Measurements from ENCODE around the gene CS. TPM values are rescaled to one million over a fixed set of nuclear protein-coding genes. Genes with fewer than 3 reads are reported as not detected.
A peak's percentile ranks its signal among the peaks of the same experiment; 100 is the strongest.

The CS gene
- polyA plus RNA-seq, 4 donors: 94.6 to 138 (median 117) TPM

- no peaks in the 10 kb centered on the region for H3K27me3 ChIP-seq (ENCODE audit: control insufficient read depth in 3 of 3, insufficient read depth in 3 of 3, low read length in 3 of 3)
- no peak for FAIRE-seq
- peaks cover 0 to 27% (median 3%) of the 10 kb centered on the region in 3 donors for H3K4me1 ChIP-seq (ENCODE audit: control insufficient read depth in 3 of 3, insufficient read depth in 2 of 3, low read depth in 1 of 3, low read length in 2 of 3)
- peak overlapping the region; percentile 53 to 81 (median 59) for H3K4me3 ChIP-seq (ENCODE audit: low read depth in 1 of 3, low read length in 3 of 3)
- H3K36me3 ChIP-seq (ENCODE audit: control insufficient read depth in 3 of 3, insufficient read depth in 2 of 3, low read depth in 1 of 3, low read length in 3 of 3): peaks cover under 1 to 35% (median 8%) of the 10 kb centered on the region in 3 donors
- no peaks in the 10 kb centered on the region for H3K9me3 ChIP-seq (ENCODE audit: control insufficient read depth in 2 of 2, insufficient read depth in 1 of 2, low read depth in 1 of 2, low read length in 1 of 2)
- 14 to 23% (median 15%) methylated on average over 9 of the region's 9 CpGs for WGBS, 3 donors
- no peak for DNase-seq
- peak overlapping the region; percentile 56 to 77 (median 59) for H3K27ac ChIP-seq (ENCODE audit: low read depth in 1 of 3, low read length in 2 of 3)
These were observed 41.3 kb downstream of the CS start for GRCh38 chr12:56258820-56259183.

- 0 to 1% (median 1%) methylated on average over 30 to 78 of the region's 78 CpGs for WGBS, 3 donors
- Histone ChIP-seq H3K27ac (ENCODE audit: low read depth in 1 of 3, low read length in 2 of 3) (peak within 1 kb of the TSS; percentile 56 to 77 (median 66)), H3K9me3 (ENCODE audit: control insufficient read depth in 2 of 2, insufficient read depth in 1 of 2, low read depth in 1 of 2, low read length in 1 of 2) (no peaks in the 10 kb centered on the region), H3K4me3 (ENCODE audit: low read depth in 1 of 3, low read length in 3 of 3) (peak within 1 kb of the TSS; percentile 59 to 81 (median 68)), H3K4me1 (ENCODE audit: control insufficient read depth in 3 of 3, insufficient read depth in 2 of 3, low read depth in 1 of 3, low read length in 2 of 3) (peaks cover 0 to 27% (median 3%) of the 10 kb centered on the region in 3 donors), H3K36me3 (ENCODE audit: control insufficient read depth in 3 of 3, insufficient read depth in 2 of 3, low read depth in 1 of 3, low read length in 3 of 3) (peaks cover 6 to 40% (median 13%) of the 10 kb centered on the region in 3 donors), H3K27me3 (ENCODE audit: control insufficient read depth in 3 of 3, insufficient read depth in 3 of 3, low read length in 3 of 3) (no peaks in the 10 kb centered on the region)
- FAIRE-seq (no peak), DNase-seq (peak; percentile 75 to 95)
These were observed 41.9 kb downstream of the CS start, which contains the start of gene ANKRD52 for GRCh38 chr12:56258068-56258819. Gene ANKRD52, minus strand, starts transcription at chr12:56258384. Its CDS starts 115 bp downstream, at chr12:56258269.

GRCh38 chr12:56257491-56258067 lies 42.6 kb downstream of the CS start:
- Histone ChIP-seq H3K4me1 (ENCODE audit: control insufficient read depth in 3 of 3, insufficient read depth in 2 of 3, low read depth in 1 of 3, low read length in 2 of 3) (peaks cover 0 to 27% (median 3%) of the 10 kb centered on the region in 3 donors), H3K27ac (ENCODE audit: low read depth in 1 of 3, low read length in 2 of 3) (peak overlapping the region in 2 of 3 donors; percentile 61 to 66), H3K36me3 (ENCODE audit: control insufficient read depth in 3 of 3, insufficient read depth in 2 of 3, low read depth in 1 of 3, low read length in 3 of 3) (peaks cover 6 to 47% (median 16%) of the 10 kb centered on the region in 3 donors), H3K4me3 (ENCODE audit: low read depth in 1 of 3, low read length in 3 of 3) (peak overlapping the region; percentile 59 to 81 (median 68)), H3K9me3 (ENCODE audit: control insufficient read depth in 2 of 2, insufficient read depth in 1 of 2, low read depth in 1 of 2, low read length in 1 of 2) (no peaks in the 10 kb centered on the region), H3K27me3 (ENCODE audit: control insufficient read depth in 3 of 3, insufficient read depth in 3 of 3, low read length in 3 of 3) (no peaks in the 10 kb centered on the region)
- WGBS, 3 donors: 0 to 2% (median 0%) methylated on average over 26 to 27 of the region's 27 CpGs
- no peak for FAIRE-seq
- peak; percentile 37 to 54 for DNase-seq

GRCh38 chr12:56257071-56257470 lies 43.1 kb downstream of the CS start:
- Histone ChIP-seq H3K9me3 (ENCODE audit: control insufficient read depth in 2 of 2, insufficient read depth in 1 of 2, low read depth in 1 of 2, low read length in 1 of 2) (no peaks in the 10 kb centered on the region), H3K27ac (ENCODE audit: low read depth in 1 of 3, low read length in 2 of 3) (no peak overlapping the region), H3K4me1 (ENCODE audit: control insufficient read depth in 3 of 3, insufficient read depth in 2 of 3, low read depth in 1 of 3, low read length in 2 of 3) (peaks cover 0 to 25% (median 3%) of the 10 kb centered on the region in 3 donors), H3K4me3 (ENCODE audit: low read depth in 1 of 3, low read length in 3 of 3) (peak overlapping the region; percentile 59 to 81 (median 68)), H3K36me3 (ENCODE audit: control insufficient read depth in 3 of 3, insufficient read depth in 2 of 3, low read depth in 1 of 3, low read length in 3 of 3) (peaks cover 6 to 52% (median 20%) of the 10 kb centered on the region in 3 donors), H3K27me3 (ENCODE audit: control insufficient read depth in 3 of 3, insufficient read depth in 3 of 3, low read length in 3 of 3) (no peaks in the 10 kb centered on the region)
- DNase-seq: no peak
- FAIRE-seq: no peak
- WGBS, 3 donors: 47 to 62% (median 61%) methylated on average over 8 of the region's 8 CpGs

- H3K4me1 ChIP-seq (ENCODE audit: control insufficient read depth in 3 of 3, insufficient read depth in 2 of 3, low read depth in 1 of 3, low read length in 2 of 3): peaks cover 0 to 20% (median 3%) of the 10 kb centered on the region in 3 donors
- peaks cover 6 to 58% (median 26%) of the 10 kb centered on the region in 3 donors for H3K36me3 ChIP-seq (ENCODE audit: control insufficient read depth in 3 of 3, insufficient read depth in 2 of 3, low read depth in 1 of 3, low read length in 3 of 3)
- H3K27me3 ChIP-seq (ENCODE audit: control insufficient read depth in 3 of 3, insufficient read depth in 3 of 3, low read length in 3 of 3): no peaks in the 10 kb centered on the region
- FAIRE-seq (no peak), DNase-seq (no peak)
- no peaks in the 10 kb centered on the region for H3K9me3 ChIP-seq (ENCODE audit: control insufficient read depth in 2 of 2, insufficient read depth in 1 of 2, low read depth in 1 of 2, low read length in 1 of 2)
- peak overlapping the region in 1 of 3 donors; percentile 68 for H3K4me3 ChIP-seq (ENCODE audit: low read depth in 1 of 3, low read length in 3 of 3)
- H3K27ac ChIP-seq (ENCODE audit: low read depth in 1 of 3, low read length in 2 of 3): no peak overlapping the region
- 48 to 51% (median 49%) methylated on average over 4 of the region's 4 CpGs for WGBS, 3 donors
These were observed 43.7 kb downstream of the CS start for GRCh38 chr12:56256326-56256960.

- DNase-seq (no peak), FAIRE-seq (no peak)
- Histone ChIP-seq H3K4me3 (ENCODE audit: low read depth in 1 of 3, low read length in 3 of 3) (no peak overlapping the region), H3K9me3 (ENCODE audit: control insufficient read depth in 2 of 2, insufficient read depth in 1 of 2, low read depth in 1 of 2, low read length in 1 of 2) (no peaks in the 10 kb centered on the region), H3K27ac (ENCODE audit: low read depth in 1 of 3, low read length in 2 of 3) (no peak overlapping the region), H3K36me3 (ENCODE audit: control insufficient read depth in 3 of 3, insufficient read depth in 2 of 3, low read depth in 1 of 3, low read length in 3 of 3) (peaks cover 6 to 62% (median 27%) of the 10 kb centered on the region in 3 donors), H3K4me1 (ENCODE audit: control insufficient read depth in 3 of 3, insufficient read depth in 2 of 3, low read depth in 1 of 3, low read length in 2 of 3) (peaks cover 0 to 17% (median 3%) of the 10 kb centered on the region in 3 donors), H3K27me3 (ENCODE audit: control insufficient read depth in 3 of 3, insufficient read depth in 3 of 3, low read length in 3 of 3) (no peaks in the 10 kb centered on the region)
- 88 to 94% (median 93%) methylated on average over 7 of the region's 7 CpGs for WGBS, 3 donors
These were observed 44.5 kb downstream of the CS start for GRCh38 chr12:56255671-56256070.

- DNase-seq (no peak), FAIRE-seq (no peak)
- no peak overlapping the region for H3K27ac ChIP-seq (ENCODE audit: low read depth in 1 of 3, low read length in 2 of 3)
- no peaks in the 10 kb centered on the region for H3K27me3 ChIP-seq (ENCODE audit: control insufficient read depth in 3 of 3, insufficient read depth in 3 of 3, low read length in 3 of 3)
- no peaks in the 10 kb centered on the region for H3K9me3 ChIP-seq (ENCODE audit: control insufficient read depth in 2 of 2, insufficient read depth in 1 of 2, low read depth in 1 of 2, low read length in 1 of 2)
- H3K36me3 ChIP-seq (ENCODE audit: control insufficient read depth in 3 of 3, insufficient read depth in 2 of 3, low read depth in 1 of 3, low read length in 3 of 3): peaks cover 16 to 86% (median 35%) of the 10 kb centered on the region in 3 donors
- H3K4me3 ChIP-seq (ENCODE audit: low read depth in 1 of 3, low read length in 3 of 3): no peak overlapping the region
- peaks cover 0 to 12% (median 3%) of the 10 kb centered on the region in 3 donors for H3K4me1 ChIP-seq (ENCODE audit: control insufficient read depth in 3 of 3, insufficient read depth in 2 of 3, low read depth in 1 of 3, low read length in 2 of 3)
- WGBS, 3 donors: 92 to 99% (median 97%) methylated on average over 11 of the region's 11 CpGs
These were observed 47.0 kb downstream of the CS start for GRCh38 chr12:56253091-56253490.

- Histone ChIP-seq H3K27me3 (ENCODE audit: control insufficient read depth in 3 of 3, insufficient read depth in 3 of 3, low read length in 3 of 3) (no peaks in the 10 kb centered on the region), H3K9me3 (ENCODE audit: control insufficient read depth in 2 of 2, insufficient read depth in 1 of 2, low read depth in 1 of 2, low read length in 1 of 2) (no peaks in the 10 kb centered on the region), H3K4me1 (ENCODE audit: control insufficient read depth in 3 of 3, insufficient read depth in 2 of 3, low read depth in 1 of 3, low read length in 2 of 3) (peaks cover 0 to 12% (median 3%) of the 10 kb centered on the region in 3 donors), H3K4me3 (ENCODE audit: low read depth in 1 of 3, low read length in 3 of 3) (no peak overlapping the region), H3K27ac (ENCODE audit: low read depth in 1 of 3, low read length in 2 of 3) (no peak overlapping the region), H3K36me3 (ENCODE audit: control insufficient read depth in 3 of 3, insufficient read depth in 2 of 3, low read depth in 1 of 3, low read length in 3 of 3) (peaks cover 21 to 90% (median 40%) of the 10 kb centered on the region in 3 donors)
- DNase-seq: no peak
- WGBS, 3 donors: 92 to 100% (median 94%) methylated on average over 3 of the region's 3 CpGs
- FAIRE-seq: no peak
These were observed 47.5 kb downstream of the CS start for GRCh38 chr12:56252649-56253048.

All from small intestine (tissue), 7 donors.